ENCODE measurements around the gene KCTD5. TPM values are rescaled to one million over a fixed set of nuclear protein-coding genes. Genes with fewer than 3 reads are reported as not detected.
A peak's percentile ranks its signal among the peaks of the same experiment; 100 is the strongest.

KCTD5 gene
- total RNA-seq, 2 donors from 2014 or later: 42.2 to 79.1 TPM

DNA sequence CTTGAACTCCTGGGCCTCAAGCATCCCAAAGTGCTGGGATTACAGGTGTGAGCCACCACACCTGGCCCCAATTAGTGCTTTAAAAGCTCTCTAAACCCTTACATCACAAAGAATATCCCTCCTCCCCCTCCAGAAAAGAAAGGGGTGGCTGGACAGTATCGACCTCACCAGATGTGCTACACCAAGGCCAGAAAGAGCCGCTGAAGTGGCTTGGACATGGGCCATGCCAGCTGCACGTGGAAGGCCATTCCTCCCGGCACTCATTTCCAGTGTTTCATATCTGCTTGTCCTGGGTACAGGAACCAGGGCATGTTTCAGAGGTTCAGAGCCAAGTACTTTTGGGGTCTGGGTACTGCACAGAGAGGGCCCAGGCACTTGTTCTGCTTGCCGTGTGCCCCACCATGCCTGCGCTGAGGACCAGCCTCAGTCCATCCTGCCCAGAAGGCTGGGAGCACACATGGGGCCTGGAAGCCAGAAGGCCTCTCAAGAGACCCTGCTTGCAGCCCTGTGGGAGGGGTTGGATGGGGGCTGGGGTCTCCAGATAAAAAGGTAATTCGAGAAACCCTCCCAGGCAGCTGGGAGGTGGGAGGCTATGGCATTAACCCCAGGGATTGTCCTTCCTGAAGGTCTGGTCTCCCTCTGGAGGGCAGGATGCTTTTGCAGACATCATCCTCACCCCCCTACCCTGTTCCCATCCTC is 66.6 kb downstream of the KCTD5 start:
- Mint-ChIP-seq H3K36me3 (ENCODE audit: low read depth) (peaks cover 27% of the 10 kb centered on the region), H3K27ac (no peak overlapping the region), H3K9me3 (no peaks in the 10 kb centered on the region), H3K4me3 (peak overlapping the region; percentile 23), H3K27me3 (no peaks in the 10 kb centered on the region), H3K4me1 (peaks cover 6% of the 10 kb centered on the region)
- ATAC-seq (replicated peaks): no peak

DNA sequence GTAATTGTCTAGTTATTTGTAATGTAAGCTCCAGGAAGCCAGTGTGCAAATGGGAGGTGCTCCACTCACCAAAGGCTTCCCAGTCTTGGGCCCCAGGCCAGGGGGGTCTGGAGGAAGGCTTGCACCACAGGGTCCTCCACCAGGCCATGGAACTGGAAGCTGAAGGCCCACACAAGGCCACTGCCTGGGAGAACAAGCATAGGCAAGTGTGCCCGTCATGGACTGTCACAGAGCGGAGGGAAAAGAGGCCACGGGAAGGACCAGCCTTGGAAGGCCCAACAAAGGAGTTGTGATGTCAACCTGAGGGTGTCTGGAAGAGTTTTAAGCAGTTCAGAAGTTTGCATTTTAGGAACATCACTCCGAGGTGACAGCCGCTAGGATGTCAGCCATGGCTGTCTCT is 67.2 kb downstream of the KCTD5 start:
- Mint-ChIP-seq H3K36me3 (ENCODE audit: low read depth) (peaks cover 32% of the 10 kb centered on the region), H3K9me3 (no peaks in the 10 kb centered on the region), H3K27ac (no peak overlapping the region), H3K4me1 (peaks cover 12% of the 10 kb centered on the region), H3K4me3 (peak overlapping the region; percentile 23), H3K27me3 (no peaks in the 10 kb centered on the region)
- ATAC-seq (replicated peaks): no peak

DNA sequence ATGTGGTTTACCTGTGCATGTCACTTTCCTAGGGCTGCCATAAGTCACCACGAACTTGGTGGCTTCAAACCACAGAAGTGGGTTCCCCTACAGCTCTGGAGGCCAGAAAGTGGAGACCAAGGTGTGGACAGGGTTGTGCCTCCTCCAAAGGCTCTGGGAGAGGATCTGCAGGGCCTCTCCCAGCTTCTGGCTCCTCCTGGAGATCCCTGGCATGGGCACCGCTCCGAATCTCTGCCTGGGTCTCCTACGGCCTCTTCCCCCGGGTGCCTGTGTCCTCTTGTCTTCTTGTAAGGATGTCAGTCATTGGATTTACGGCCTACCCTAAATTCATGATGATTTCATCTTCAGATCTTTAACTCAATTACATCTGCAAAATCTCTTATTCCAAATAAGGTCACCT is 67.6 kb downstream of the KCTD5 start:
- no peak for ATAC-seq (replicated peaks)
- Mint-ChIP-seq H3K9me3 (no peaks in the 10 kb centered on the region), H3K4me3 (peak overlapping the region; percentile 95), H3K36me3 (ENCODE audit: low read depth) (peaks cover 37% of the 10 kb centered on the region), H3K27ac (peak overlapping the region; percentile 98), H3K4me1 (peaks cover 16% of the 10 kb centered on the region), H3K27me3 (no peaks in the 10 kb centered on the region)

DNA sequence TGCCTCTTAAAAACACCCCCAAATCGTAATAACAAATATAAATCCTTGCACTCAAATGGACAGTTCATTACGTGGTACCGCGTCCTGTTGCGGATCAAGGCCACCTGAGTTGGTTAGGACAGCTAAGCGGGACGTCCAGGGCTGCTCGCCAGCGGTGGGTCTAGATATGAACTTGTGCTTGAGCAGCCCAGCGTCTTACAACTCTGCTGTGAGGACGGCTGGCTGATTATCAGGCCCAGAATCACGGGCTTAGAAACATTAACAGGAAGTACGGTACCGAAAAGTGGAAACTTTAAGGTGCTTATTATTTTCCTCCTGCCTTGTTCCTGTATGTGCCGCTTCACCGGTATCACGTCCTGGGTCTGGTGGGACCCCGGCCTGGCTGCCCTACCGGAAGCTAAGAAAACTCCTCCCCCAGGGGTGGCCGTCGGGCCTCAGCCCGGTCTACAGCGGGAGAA is 69.3 kb downstream of the KCTD5 start:
- H3K36me3 Mint-ChIP-seq (ENCODE audit: low read depth): peaks cover 54% of the 10 kb centered on the region
- H3K4me1 Mint-ChIP-seq: peaks cover 32% of the 10 kb centered on the region
- peak; percentile 57 for ATAC-seq (replicated peaks)
- no peaks in the 10 kb centered on the region for H3K27me3 Mint-ChIP-seq
- H3K9me3 Mint-ChIP-seq: no peaks in the 10 kb centered on the region
- H3K27ac Mint-ChIP-seq: peak overlapping the region; percentile 98
- peak overlapping the region; percentile 95 for H3K4me3 Mint-ChIP-seq

DNA sequence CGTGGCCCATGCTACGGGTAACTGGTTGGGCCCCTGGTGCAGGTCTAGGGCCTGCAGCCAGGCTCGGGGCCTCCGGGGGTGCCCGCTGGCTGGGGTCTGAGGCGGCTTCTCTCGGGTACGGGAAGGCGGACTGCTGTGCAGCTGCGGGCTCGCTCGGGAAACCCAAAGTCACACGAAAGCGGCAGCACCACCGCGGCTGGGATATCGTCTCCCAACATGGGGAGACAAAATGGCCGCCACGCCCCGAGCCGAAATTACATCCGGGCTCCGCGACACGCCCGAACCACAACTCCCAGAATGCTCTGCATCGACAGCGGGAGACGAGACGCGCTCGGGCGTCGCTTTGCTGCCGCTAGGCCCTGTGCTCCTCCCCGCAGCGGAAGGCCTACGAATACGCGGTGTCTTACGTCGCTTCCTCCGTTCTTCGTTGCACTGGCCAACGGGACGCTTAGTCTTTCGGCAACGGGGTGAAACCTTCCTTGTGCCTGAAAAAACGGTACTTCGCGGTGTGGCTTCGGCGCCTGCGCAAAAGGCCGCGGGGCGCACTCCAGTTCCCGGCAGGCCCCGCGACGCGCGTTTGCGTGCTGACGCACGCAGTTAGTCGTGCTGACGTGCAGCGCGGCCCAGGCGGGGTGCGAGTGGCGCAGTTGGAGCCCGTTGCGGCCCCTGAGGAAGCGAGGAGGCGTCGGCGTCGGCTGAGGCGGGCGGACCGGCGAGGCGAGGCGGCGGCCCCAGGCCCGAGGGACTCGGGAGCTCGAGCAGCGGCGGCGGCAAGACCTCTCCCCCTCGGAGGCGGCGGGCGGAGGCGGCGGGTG is 69.9 kb downstream of the KCTD5 start, which contains the start of gene SRRM2:
Gene SRRM2 (plus strand): TSS at position 604 of the 815 bp plus-strand sequence. CDS start 3,727 bp downstream, outside the sequence.
- Mint-ChIP-seq H3K27ac (peak within 1 kb of the TSS; percentile 98), H3K4me1 (peaks cover 38% of the 10 kb centered on the region), H3K27me3 (no peaks in the 10 kb centered on the region), H3K4me3 (peak within 1 kb of the TSS; percentile 95), H3K9me3 (no peaks in the 10 kb centered on the region), H3K36me3 (ENCODE audit: low read depth) (peaks cover 60% of the 10 kb centered on the region)
- peak; percentile 90 for ATAC-seq (replicated peaks)

DNA sequence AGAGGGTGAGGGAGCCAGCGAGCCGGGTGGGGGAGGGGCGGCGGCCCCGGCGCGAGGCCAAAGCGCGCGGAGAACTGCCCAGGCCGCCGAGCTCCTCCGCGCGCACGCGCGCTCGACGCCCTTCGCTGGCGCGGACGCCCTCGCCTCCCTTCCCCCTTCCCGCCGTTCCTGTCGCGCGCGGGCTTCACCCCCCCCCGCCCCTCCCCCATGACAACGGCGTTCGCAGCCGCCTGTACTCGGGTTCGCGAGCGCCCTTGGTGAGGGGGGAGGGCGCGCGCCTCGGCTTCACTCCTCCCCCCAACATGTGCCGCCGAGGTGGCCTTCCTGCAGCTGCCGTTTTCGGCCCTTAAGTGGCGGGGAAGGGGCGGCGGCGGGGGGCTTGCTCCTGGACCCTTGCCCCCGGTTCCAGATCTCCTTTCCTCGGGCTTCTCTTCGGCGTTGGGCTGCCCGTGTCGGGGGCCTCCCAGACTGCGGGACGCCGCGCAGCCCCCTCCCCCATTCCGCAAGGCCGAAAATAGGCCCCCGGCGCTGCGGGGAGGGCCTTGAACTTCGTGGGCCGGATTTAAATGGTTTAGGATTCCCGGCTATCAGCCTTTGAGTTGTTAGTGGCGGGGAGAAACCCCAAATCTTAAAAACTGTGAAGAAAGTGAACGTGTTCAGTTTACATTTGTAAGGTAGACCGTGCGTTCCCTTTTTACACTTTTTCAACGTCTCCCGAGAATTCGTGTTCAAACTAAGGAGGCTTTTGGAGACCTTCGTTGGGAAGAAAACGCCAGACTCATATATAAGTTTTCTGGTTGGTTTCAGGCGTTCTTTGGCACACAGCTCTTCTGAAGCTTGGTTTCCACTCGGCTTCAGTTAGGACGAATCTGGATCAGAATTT is 70.8 kb downstream of the KCTD5 start:
- Mint-ChIP-seq H3K27me3 (no peaks in the 10 kb centered on the region), H3K9me3 (no peaks in the 10 kb centered on the region), H3K27ac (peak overlapping the region; percentile 98), H3K4me1 (peaks cover 44% of the 10 kb centered on the region), H3K4me3 (peak overlapping the region; percentile 95), H3K36me3 (ENCODE audit: low read depth) (peaks cover 69% of the 10 kb centered on the region)
- peak; percentile 54 for ATAC-seq (replicated peaks)

DNA sequence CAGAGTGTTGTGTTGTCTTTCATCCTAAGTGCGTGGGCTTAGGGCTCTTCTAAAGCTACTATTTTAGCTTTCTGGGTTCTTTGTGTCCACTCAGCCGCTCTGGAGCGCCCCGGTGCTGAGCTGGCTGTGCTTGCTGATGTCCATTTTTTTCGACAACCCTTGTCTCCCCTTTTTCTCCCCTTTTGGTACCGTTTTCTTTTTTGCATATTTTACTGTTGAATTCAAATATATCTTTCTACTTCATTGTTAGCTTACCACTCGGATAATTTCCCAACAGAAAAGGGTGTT is 71.4 kb downstream of the KCTD5 start:
- peaks cover 46% of the 10 kb centered on the region for H3K4me1 Mint-ChIP-seq

DNA sequence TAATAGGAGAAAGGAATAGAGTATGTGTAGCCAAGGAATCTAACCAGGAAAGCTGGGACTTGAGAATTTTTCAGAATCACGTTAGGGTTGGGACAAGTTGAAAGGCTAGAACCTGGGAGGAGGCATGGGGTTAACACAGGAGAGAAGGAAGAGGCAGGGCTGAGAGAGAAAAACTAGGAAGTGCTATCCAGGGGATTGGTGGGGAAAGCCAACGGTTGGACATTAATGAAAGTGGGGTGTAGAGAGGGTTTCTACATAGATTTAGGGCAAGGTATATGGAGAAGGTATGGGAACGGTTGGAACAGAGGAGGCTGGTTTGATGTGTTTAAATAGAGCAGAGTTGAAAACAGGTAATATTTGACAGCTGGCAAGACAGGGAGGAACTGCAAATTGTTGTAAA is 72.8 kb downstream of the KCTD5 start:
- H3K36me3 Mint-ChIP-seq (ENCODE audit: low read depth): peaks cover 89% of the 10 kb centered on the region
- peak overlapping the region; percentile 95 for H3K4me3 Mint-ChIP-seq
- H3K9me3 Mint-ChIP-seq: no peaks in the 10 kb centered on the region
- H3K27me3 Mint-ChIP-seq: no peaks in the 10 kb centered on the region
- H3K4me1 Mint-ChIP-seq: peaks cover 49% of the 10 kb centered on the region
- peak overlapping the region; percentile 96 for H3K27ac Mint-ChIP-seq
- no peak for ATAC-seq (replicated peaks)

More for the DNA sequence above, 71.4 kb downstream of the KCTD5 start:
- peaks cover 75% of the 10 kb centered on the region for H3K36me3 Mint-ChIP-seq (ENCODE audit: low read depth)
- no peaks in the 10 kb centered on the region for H3K27me3 Mint-ChIP-seq
- H3K9me3 Mint-ChIP-seq: no peaks in the 10 kb centered on the region
- H3K4me3 Mint-ChIP-seq: peak overlapping the region; percentile 95
- ATAC-seq (replicated peaks): no peak
- peak overlapping the region; percentile 96 for H3K27ac Mint-ChIP-seq

DNA sequence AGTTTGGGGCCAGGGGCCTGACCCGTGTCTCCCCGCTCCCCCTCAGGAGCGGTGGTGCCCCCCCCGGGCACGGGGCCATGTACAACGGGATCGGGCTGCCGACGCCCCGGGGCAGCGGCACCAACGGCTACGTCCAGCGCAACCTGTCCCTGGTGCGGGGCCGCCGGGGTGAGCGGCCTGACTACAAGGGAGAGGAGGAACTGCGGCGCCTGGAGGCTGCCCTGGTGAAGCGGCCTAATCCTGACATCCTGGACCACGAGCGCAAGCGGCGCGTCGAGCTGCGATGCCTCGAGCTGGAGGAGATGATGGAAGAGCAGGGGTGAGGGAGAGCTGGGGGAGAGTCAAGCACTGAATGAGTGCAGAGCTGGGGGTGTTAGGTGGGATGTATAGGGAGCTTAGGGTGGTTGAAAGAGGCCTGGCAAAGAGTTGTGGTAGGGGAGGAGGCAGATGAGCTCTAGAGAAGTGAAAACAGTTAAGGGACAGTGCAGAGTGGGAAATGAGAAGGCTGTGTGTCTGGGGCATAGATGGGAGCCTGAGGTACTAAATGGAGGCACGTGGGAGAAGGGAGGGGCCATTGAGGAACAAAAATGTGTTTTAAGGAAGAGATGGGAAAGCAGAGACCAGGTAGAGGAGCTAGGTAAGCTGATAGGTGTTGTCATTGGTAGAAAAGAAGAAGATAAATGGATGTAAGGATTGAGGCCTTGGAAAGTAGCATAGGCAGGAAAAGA is 74.1 kb downstream of the KCTD5 start:
- peak overlapping the region; percentile 28 for H3K27ac Mint-ChIP-seq
- H3K4me1 Mint-ChIP-seq: peaks cover 44% of the 10 kb centered on the region
- peaks cover 97% of the 10 kb centered on the region for H3K36me3 Mint-ChIP-seq (ENCODE audit: low read depth)
- no peak for ATAC-seq (replicated peaks)
- no peaks in the 10 kb centered on the region for H3K27me3 Mint-ChIP-seq
- peak overlapping the region; percentile 95 for H3K4me3 Mint-ChIP-seq
- no peaks in the 10 kb centered on the region for H3K9me3 Mint-ChIP-seq

DNA sequence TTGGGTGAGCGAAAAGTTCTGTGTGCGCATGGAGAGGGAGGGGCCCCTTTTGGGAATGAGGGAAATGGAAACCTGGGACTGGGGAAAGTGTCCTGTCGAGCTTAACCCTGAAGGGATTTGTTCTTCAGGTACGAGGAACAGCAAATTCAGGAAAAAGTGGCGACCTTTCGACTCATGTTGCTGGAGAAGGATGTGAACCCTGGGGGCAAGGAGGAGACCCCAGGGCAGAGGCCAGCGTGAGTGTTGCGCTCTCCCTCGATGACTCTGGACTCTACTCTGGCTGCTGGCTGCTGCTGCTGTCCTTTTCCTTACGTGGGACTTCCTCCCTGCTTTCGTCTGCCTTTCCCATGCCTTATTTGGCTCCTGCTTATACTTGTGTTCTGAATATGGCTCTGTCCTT is 75.0 kb downstream of the KCTD5 start:
- Mint-ChIP-seq H3K36me3 (ENCODE audit: low read depth) (peaks cover 97% of the 10 kb centered on the region), H3K27ac (no peak overlapping the region), H3K27me3 (no peaks in the 10 kb centered on the region), H3K4me3 (peak overlapping the region; percentile 27), H3K9me3 (no peaks in the 10 kb centered on the region), H3K4me1 (peaks cover 46% of the 10 kb centered on the region)
- ATAC-seq (replicated peaks): no peak

Other genes with a start within 250 kb of the KCTD5 start
- gene TEDC2, start 222.4 kb upstream of the KCTD5 start, total RNA-seq: 10 to 100 TPM; 14.8 to 19.7 TPM
- gene NTN3, start 211.2 kb upstream of the KCTD5 start, total RNA-seq: under 1 TPM in 1 of 2 donors, not detected in 1; 0.21 TPM
- gene TBC1D24, start 207.4 kb upstream of the KCTD5 start, total RNA-seq: 10 to 100 TPM; 10.8 to 16.1 TPM
- gene ATP6V0C, start 168.6 kb upstream of the KCTD5 start, total RNA-seq: 100 to 1,000 TPM in 1 of 2 donors, 10 to 100 TPM in 1; 98.5 to 128 TPM
- gene AMDHD2, start 162.2 kb upstream of the KCTD5 start, total RNA-seq: 10 to 100 TPM; 39.6 to 54.5 TPM
- gene CEMP1, start 151.1 kb upstream of the KCTD5 start, total RNA-seq: not detected
- 10 to 100 TPM; 52.1 to 67.7 TPM for gene PDPK1, start 144.5 kb upstream of the KCTD5 start, total RNA-seq
- gene PRSS27, start 37.7 kb downstream of the KCTD5 start, total RNA-seq: 1 to 10 TPM; 2.2 to 2.9 TPM
- gene SRRM2, start 70.1 kb downstream of the KCTD5 start, total RNA-seq: 100 to 1,000 TPM; 553 to 810 TPM
- 100 to 1,000 TPM; 160 to 280 TPM for gene ELOB, start 94.8 kb downstream of the KCTD5 start, total RNA-seq
- not detected for gene PRSS33, start 105.0 kb downstream of the KCTD5 start, total RNA-seq
- not detected for gene PRSS41, start 115.9 kb downstream of the KCTD5 start, total RNA-seq
- 1 to 10 TPM; 1.2 to 4.8 TPM for gene PRSS21, start 134.7 kb downstream of the KCTD5 start, total RNA-seq
- 1 to 10 TPM; 4.0 to 5.7 TPM for gene ZG16B, start 147.8 kb downstream of the KCTD5 start, total RNA-seq
- gene PRSS22, start 175.6 kb downstream of the KCTD5 start, total RNA-seq: 1 to 10 TPM in 1 of 2 donors, not detected in 1; 1.9 TPM
- 10 to 100 TPM; 13.5 to 14.6 TPM for gene FLYWCH2, start 200.7 kb downstream of the KCTD5 start, total RNA-seq
- gene FLYWCH1, start 229.4 kb downstream of the KCTD5 start, total RNA-seq: 10 to 100 TPM; 52.4 to 61.1 TPM